HG03432 (cell line): ENCODE measurements around the gene CCDC93.

Experiments
- ATAC-seq: cut with Tn5 transposase; IDR thresholded peaks from one replicate; pipeline ENCODE4 v1.9.1; 2021; ENCODE audit warnings: mild to moderate bottlenecking, moderate library complexity; ENCODE audit not compliant: unreplicated experiment

Gene CCDC93

GRCh38 chr2:117994729-117995128 lies 19.1 kb downstream of the CCDC93 start:
- ATAC-seq: no peak

GRCh38 chr2:117989854-117990438 lies 23.9 kb downstream of the CCDC93 start:
- ATAC-seq: no peak

- ATAC-seq: no peak
Observed at GRCh38 chr2:117987121-117987520, 26.7 kb downstream of the CCDC93 start.

GRCh38 chr2:117985092-117985491 lies 28.8 kb downstream of the CCDC93 start:
- ATAC-seq: no peak

- no peak for ATAC-seq
Observed at GRCh38 chr2:117984208-117984607, 29.7 kb downstream of the CCDC93 start.

- ATAC-seq: no peak
Observed at GRCh38 chr2:117983040-117983439, 30.8 kb downstream of the CCDC93 start.

- no peak for ATAC-seq
Observed at GRCh38 chr2:117982376-117983033, 31.4 kb downstream of the CCDC93 start.

GRCh38 chr2:117981810-117982209 lies 32.1 kb downstream of the CCDC93 start:
- ATAC-seq: no peak

- no peak for ATAC-seq
Observed at GRCh38 chr2:117980783-117981676, 32.8 kb downstream of the CCDC93 start.

GRCh38 chr2:117979911-117980701 lies 33.8 kb downstream of the CCDC93 start:
- no peak for ATAC-seq

- no peak for ATAC-seq
Observed at GRCh38 chr2:117977696-117978095, 36.2 kb downstream of the CCDC93 start.

- no peak for ATAC-seq
Observed at GRCh38 chr2:117976581-117976980, 37.3 kb downstream of the CCDC93 start.

GRCh38 chr2:117973498-117974082 lies 40.3 kb downstream of the CCDC93 start:
- ATAC-seq: no peak

GRCh38 chr2:117972476-117973123 lies 41.3 kb downstream of the CCDC93 start:
- ATAC-seq: no peak

GRCh38 chr2:117968722-117969121 lies 45.1 kb downstream of the CCDC93 start:
- ATAC-seq: no peak

- no peak for ATAC-seq
Observed at GRCh38 chr2:117967977-117968718, 45.7 kb downstream of the CCDC93 start.

GRCh38 chr2:117963446-117963845 lies 50.4 kb downstream of the CCDC93 start:
- no peak for ATAC-seq

GRCh38 chr2:117961201-117961600 lies 52.7 kb downstream of the CCDC93 start:
- ATAC-seq: no peak

- no peak for ATAC-seq
Observed at GRCh38 chr2:117960231-117960630, 53.6 kb downstream of the CCDC93 start.
